ENCODE measurements around the gene OR5H15.
"Not testable (repeated sequence)": the region's sequence is repeated elsewhere in the genome, so short reads cannot be mapped to it uniquely, and the experiment has no call there.

- not testable (repeated sequence) for TF ChIP-seq CTCF, POLR2AphosphoS5 (IDR thresholded peaks at IDR 0.05)
Measured at GRCh38 chr3:98196293-98196692, 29.8 kb downstream of the OR5H15 start.

Data from gastroesophageal sphincter (tissue), 3 donors.